H9 (cell line): ENCODE results near the gene ANKRD52. TPM values are rescaled to one million over a fixed set of nuclear protein-coding genes. Genes with fewer than 3 reads are reported as not detected.

ENCODE experiments used
- DNase-seq: peaks from one replicate; pipeline ENCODE4 v3.0.0-alpha.2; 2017
- H2AFZ ChIP-seq: one replicate; pipeline ENCODE4 v1.6.1; 2013; ENCODE audit warnings: mild to moderate bottlenecking, low read length, control low read depth, moderate library complexity
- H2AK5ac ChIP-seq: 2 replicates; pipeline ENCODE4 v1.6.1; 2013; ENCODE audit warnings: low read length, control low read depth, mixed read lengths; ENCODE audit not compliant: insufficient read length
- H2BK120ac ChIP-seq: one replicate; pipeline ENCODE4 v1.6.1; 2013; ENCODE audit warnings: low read depth, mild to moderate bottlenecking, low read length, control low read depth, inconsistent platforms; ENCODE audit not compliant: poor library complexity, severe bottlenecking
- H2BK12ac ChIP-seq: 2 replicates; pipeline ENCODE4 v1.6.1; 2013; ENCODE audit warnings: low read length, control low read depth, mixed read lengths, low read depth; ENCODE audit not compliant: insufficient read length
- H2BK15ac ChIP-seq: 2 replicates; pipeline ENCODE4 v1.6.1; 2013; ENCODE audit warnings: low read depth, low read length, control low read depth
- H2BK20ac ChIP-seq: one replicate; pipeline ENCODE4 v1.6.1; 2013; ENCODE audit warnings: low read depth, mild to moderate bottlenecking, low read length, control low read depth, inconsistent platforms; ENCODE audit not compliant: poor library complexity, severe bottlenecking
- H2BK5ac ChIP-seq: 2 replicates; pipeline ENCODE4 v1.6.1; 2013; ENCODE audit warnings: low read length, control low read depth, mixed read lengths; ENCODE audit not compliant: insufficient read length
- H3K14ac ChIP-seq: 2 replicates; pipeline ENCODE4 v1.6.1; 2013; ENCODE audit warnings: low read length, control low read depth; ENCODE audit not compliant: insufficient read depth
- H3K18ac ChIP-seq: 2 replicates; pipeline ENCODE4 v1.6.1; 2013; ENCODE audit warnings: low read depth, mild to moderate bottlenecking, mixed read lengths, low read length, control low read depth; ENCODE audit not compliant: insufficient read length
- H3K23ac ChIP-seq: 2 replicates; pipeline ENCODE4 v1.6.1; 2013; ENCODE audit warnings: low read length, control low read depth, mixed read lengths, low read depth; ENCODE audit not compliant: insufficient read length
- H3K23me2 ChIP-seq: 2 replicates; pipeline ENCODE4 v1.6.1; 2013; ENCODE audit warnings: low read depth, mild to moderate bottlenecking, mixed read lengths, low read length, control low read depth; ENCODE audit not compliant: insufficient read length, poor library complexity, severe bottlenecking
- H3K27ac ChIP-seq: 2 replicates; pipeline ENCODE4 v1.5.1; 2013; ENCODE audit warnings: low read length, control low read depth, mixed read lengths, low read depth; ENCODE audit not compliant: insufficient read length
- H3K27me3 ChIP-seq: 2 replicates; pipeline ENCODE4 v1.6.1; 2013; ENCODE audit warnings: low read length, control low read depth, inconsistent platforms; ENCODE audit not compliant: insufficient read depth
- H3K4ac ChIP-seq: 2 replicates; pipeline ENCODE4 v1.6.1; 2013; ENCODE audit warnings: low read depth, mild to moderate bottlenecking, control low read depth, inconsistent platforms, low read length, moderate library complexity
- H3K4me1 ChIP-seq: 2 replicates; pipeline ENCODE4 v1.6.1; 2013; ENCODE audit warnings: low read length, control low read depth, inconsistent platforms; ENCODE audit not compliant: insufficient read depth
- H3K4me2 ChIP-seq: 2 replicates; pipeline ENCODE4 v1.6.1; 2013; ENCODE audit warnings: low read length, control low read depth, mixed read lengths; ENCODE audit not compliant: insufficient read length, insufficient read depth
- H3K56ac ChIP-seq: 2 replicates; pipeline ENCODE4 v1.6.1; 2013; ENCODE audit warnings: low read depth, mild to moderate bottlenecking, mixed read lengths, low read length, control low read depth; ENCODE audit not compliant: insufficient read length
- H3K79me1 ChIP-seq: 2 replicates; pipeline ENCODE4 v1.6.1; 2013; ENCODE audit warnings: low read depth, mild to moderate bottlenecking, moderate library complexity, low read length, control low read depth, inconsistent platforms; ENCODE audit not compliant: insufficient read depth, poor library complexity, severe bottlenecking
- H3K79me2 ChIP-seq: 2 replicates; pipeline ENCODE4 v1.6.1; 2013; ENCODE audit warnings: low read length, control low read depth, inconsistent platforms; ENCODE audit not compliant: insufficient read depth
- H3K9ac ChIP-seq: 2 replicates; pipeline ENCODE4 v1.6.1; 2013; ENCODE audit warnings: low read length, control low read depth, mixed read lengths; ENCODE audit not compliant: insufficient read length; ENCODE audit errors: extremely low read depth
- H3K9me3 ChIP-seq: one replicate; pipeline ENCODE4 v1.6.1; 2013; ENCODE audit warnings: low read depth, low read length, inconsistent platforms; ENCODE audit not compliant: control insufficient read depth
- H3T11ph ChIP-seq: one replicate; pipeline ENCODE4 v1.6.1; 2013; ENCODE audit warnings: mild to moderate bottlenecking, low read length, control low read depth, inconsistent platforms
- H4K20me1 ChIP-seq: one replicate; pipeline ENCODE4 v1.6.1; 2013; ENCODE audit not compliant: control insufficient read depth, insufficient read length, insufficient read depth
- H4K5ac ChIP-seq: 2 replicates; pipeline ENCODE4 v1.6.1; 2013; ENCODE audit warnings: low read depth, mild to moderate bottlenecking, mixed read lengths, low read length, control low read depth; ENCODE audit not compliant: insufficient read length
- H4K8ac ChIP-seq: replicated peaks from 2 replicates; pipeline ENCODE4 v1.6.1; 2013; ENCODE audit warnings: low read length, control low read depth, mixed read lengths, low read depth; ENCODE audit not compliant: insufficient read length
- H4K91ac ChIP-seq: 2 replicates; pipeline ENCODE4 v1.6.1; 2013; ENCODE audit warnings: low read depth, mild to moderate bottlenecking, moderate library complexity, mixed read lengths, low read length, control low read depth; ENCODE audit not compliant: insufficient read length
- H3K27ac Mint-ChIP-seq, 3 experiments: 2 replicates in 2 of 3; 3 replicates in 1 of 3; pipeline ENCODE4 v1.8.0; 2020 to 2021; ENCODE audit warnings: mixed read lengths in 3 of 3, mild to moderate bottlenecking in 1 of 3, moderate library complexity in 1 of 3
- H3K27me3 Mint-ChIP-seq: 2 replicates; pipeline ENCODE4 v1.8.0; 2021; ENCODE audit warnings: low read depth, mild to moderate bottlenecking, moderate library complexity, mixed read lengths
- H3K36me3 Mint-ChIP-seq, 3 experiments: 2 replicates in 2 of 3; 3 replicates in 1 of 3; pipeline ENCODE4 v1.8.0; 2020 to 2021; ENCODE audit warnings: low read depth in 3 of 3, mixed read lengths in 3 of 3; ENCODE audit not compliant: insufficient read depth in 1 of 3
- H3K4me1 Mint-ChIP-seq, 2 experiments: 2 replicates each; pipeline ENCODE4 v1.8.0; 2020; ENCODE audit warnings: mixed read lengths in 2 of 2
- H3K4me3 Mint-ChIP-seq, 2 experiments: 2 replicates in 1 of 2; 3 replicates in 1 of 2; pipeline ENCODE4 v1.8.0; 2020 to 2021; ENCODE audit warnings: mild to moderate bottlenecking in 2 of 2, mixed read lengths in 2 of 2, moderate library complexity in 1 of 2
- H3K9me3 Mint-ChIP-seq, 2 experiments: 2 replicates in 1 of 2; 3 replicates in 1 of 2; pipeline ENCODE4 v1.8.0; 2020; ENCODE audit warnings: mild to moderate bottlenecking in 2 of 2, mixed read lengths in 2 of 2, moderate library complexity in 1 of 2
- WGBS: extraction: QIAGEN DNeasy Blood & Tissue Kit; methylation state at CpG from one replicate; pipeline ENCODE4 v1.1.7; 2013; ENCODE audit warnings: missing lambda C conversion rate, low lambda C conversion rate, mixed read lengths; ENCODE audit not compliant: insufficient read length; ENCODE audit errors: extremely low coverage; 5-methylcytosine and 5-hydroxymethylcytosine counted together
- total RNA-seq: library from RNA; stranded (reverse); gene quantifications from 2 replicates; pipeline ENCODE4 v1.2.1, GENCODE V29; 2021
- TF ChIP-seq, protein P1 (sequence below): fragments of 200-600 bp; sonication (generic); conservative IDR thresholded peaks from 3 replicates; pipeline ENCODE4 v1.8.0; 2021; ENCODE audit warnings: antibody characterized with exemption, mild to moderate bottlenecking

The ANKRD52 gene
- total RNA-seq, 1 experiment from 2014 or later: 33.4 TPM

DNA sequence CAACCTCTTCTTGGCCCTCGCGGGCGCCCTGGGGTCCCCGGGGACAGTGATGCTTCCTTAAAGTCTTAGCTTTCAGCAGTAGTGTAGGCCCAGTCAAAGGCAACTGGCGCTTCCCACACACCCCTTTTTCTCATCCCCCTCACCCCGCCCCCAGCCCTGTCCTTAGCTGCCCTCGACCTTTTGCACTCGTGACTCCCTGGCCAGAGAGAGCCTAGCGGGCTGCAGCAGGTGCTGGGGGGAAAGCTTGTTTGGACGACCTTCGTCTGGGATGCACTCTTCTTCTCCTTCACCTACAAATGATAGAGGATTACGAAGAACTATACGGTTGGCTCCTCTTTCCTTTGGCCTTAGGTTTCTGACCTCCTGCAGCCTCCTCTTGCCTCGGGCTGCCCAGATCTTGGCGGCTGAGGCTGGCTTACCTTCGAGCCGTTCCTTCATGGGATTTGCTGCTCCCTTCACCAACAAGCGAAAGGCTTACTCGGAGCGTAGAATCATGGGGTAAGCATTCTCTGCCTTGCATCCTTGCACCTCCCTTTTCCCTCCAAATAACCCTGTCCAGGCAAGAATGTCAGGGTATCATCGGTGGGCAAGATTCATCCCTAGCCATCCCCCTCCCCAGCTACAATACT is 9.4 kb upstream of the ANKRD52 start:
- Histone ChIP-seq H3K18ac (no peak overlapping the region), H3K14ac (no peak overlapping the region), H3K27me3 (no peaks in the 10 kb centered on the region), H3K9ac (peak overlapping the region; percentile 18), H3K79me1 (no peaks in the 10 kb centered on the region), H2BK5ac (no peak overlapping the region), H3K4me1 (no peaks in the 10 kb centered on the region), H3K23me2 (peaks cover 3% of the 10 kb centered on the region), H2BK15ac (no peak overlapping the region), H3K9me3 (no peaks in the 10 kb centered on the region), H4K5ac (no peak overlapping the region), H3K27ac (no peak overlapping the region), H3T11ph (no peak overlapping the region), H2AFZ (no peak overlapping the region), H2BK12ac (no peak overlapping the region), H3K23ac (no peak overlapping the region), H2BK120ac (no peak overlapping the region), H4K91ac (no peak overlapping the region), H3K79me2 (no peaks in the 10 kb centered on the region), H2BK20ac (no peak overlapping the region), H3K4ac (no peak overlapping the region), H4K8ac (no peak overlapping the region), H2AK5ac (no peak overlapping the region), H3K56ac (no peak overlapping the region), H3K4me2 (peak overlapping the region; percentile 66), H4K20me1 (no peaks in the 10 kb centered on the region)
- peaks cover 19 to 38% (median 29%) of the 10 kb centered on the region in 3 experiments; a peak in 6 of 7 replicates for H3K36me3 Mint-ChIP-seq
- TF ChIP-seq, protein P1, sequence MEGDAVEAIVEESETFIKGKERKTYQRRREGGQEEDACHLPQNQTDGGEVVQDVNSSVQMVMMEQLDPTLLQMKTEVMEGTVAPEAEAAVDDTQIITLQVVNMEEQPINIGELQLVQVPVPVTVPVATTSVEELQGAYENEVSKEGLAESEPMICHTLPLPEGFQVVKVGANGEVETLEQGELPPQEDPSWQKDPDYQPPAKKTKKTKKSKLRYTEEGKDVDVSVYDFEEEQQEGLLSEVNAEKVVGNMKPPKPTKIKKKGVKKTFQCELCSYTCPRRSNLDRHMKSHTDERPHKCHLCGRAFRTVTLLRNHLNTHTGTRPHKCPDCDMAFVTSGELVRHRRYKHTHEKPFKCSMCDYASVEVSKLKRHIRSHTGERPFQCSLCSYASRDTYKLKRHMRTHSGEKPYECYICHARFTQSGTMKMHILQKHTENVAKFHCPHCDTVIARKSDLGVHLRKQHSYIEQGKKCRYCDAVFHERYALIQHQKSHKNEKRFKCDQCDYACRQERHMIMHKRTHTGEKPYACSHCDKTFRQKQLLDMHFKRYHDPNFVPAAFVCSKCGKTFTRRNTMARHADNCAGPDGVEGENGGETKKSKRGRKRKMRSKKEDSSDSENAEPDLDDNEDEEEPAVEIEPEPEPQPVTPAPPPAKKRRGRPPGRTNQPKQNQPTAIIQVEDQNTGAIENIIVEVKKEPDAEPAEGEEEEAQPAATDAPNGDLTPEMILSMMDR: no peak
- no peaks in the 10 kb centered on the region; a peak in 1 of 5 replicates for H3K9me3 Mint-ChIP-seq
- no CpG with 5 or more reads among the region's 21 CpGs for WGBS
- H3K4me3 Mint-ChIP-seq: peak overlapping the region; percentile 85 to 89
- H3K27me3 Mint-ChIP-seq: no peaks in the 10 kb centered on the region
- DNase-seq: peak; percentile 58
- H3K4me1 Mint-ChIP-seq: peaks cover 11 to 15% of the 10 kb centered on the region in 2 experiments
- peak overlapping the region in 2 of 3 experiments; percentile 28 to 59; a peak in 2 of 7 replicates for H3K27ac Mint-ChIP-seq
